Sigmoid colon (tissue), 7 donors: ENCODE data around the gene PROSER2. TPM values are rescaled to one million over a fixed set of nuclear protein-coding genes. Genes with fewer than 3 reads are reported as not detected.

ENCODE experiments used
- polyA plus RNA-seq, 3 donors: library from polyadenylated mRNA; stranded (reverse); fragments of 200-250 nt; gene quantifications; one replicate each; pipeline ENCODE4 v1.2.3, GENCODE V29; 2013
- total RNA-seq, 4 donors: library from RNA; depleted of rRNA; stranded (reverse); fragments of >200 nt; gene quantifications; one replicate each; pipeline ENCODE4 v1.1.0, GENCODE V29; 2016
- donor health status: healthy with polysubstance abuse.
- donor health status: Bipolar disorder and iron deficiency.
- donor health status: healthy.

Gene PROSER2
- total and polyA plus RNA-seq, 7 donors, result 0.60 to 2.8 (median 1.8) TPM

Other genes with a start within 250 kb of the PROSER2 start
- 10 to 100 TPM; 10.3 to 11.4 (median 10.9) TPM for gene USP6NL, start 211.7 kb upstream of the PROSER2 start, total RNA-seq
- gene USP6NL, start 211.7 kb upstream of the PROSER2 start, polyA plus RNA-seq, result 10 to 100 TPM in 2 of 3 donors, 1 to 10 TPM in 1; 9.2 to 10.8 (median 10.7) TPM
- 10 to 100 TPM in 3 of 4 donors, 1 to 10 TPM in 1; 6.4 to 21.8 (median 13.8) TPM for gene ECHDC3, start 81.0 kb upstream of the PROSER2 start, total RNA-seq
- 10 to 100 TPM in 1 of 3 donors, 1 to 10 TPM in 2; 4.8 to 15.1 (median 9.2) TPM for gene ECHDC3, start 81.0 kb upstream of the PROSER2 start, polyA plus RNA-seq
- 10 to 100 TPM; 29.3 to 36.9 (median 29.8) TPM for gene UPF2, start 219.5 kb downstream of the PROSER2 start, total RNA-seq
- gene UPF2, start 219.5 kb downstream of the PROSER2 start, polyA plus RNA-seq, result 10 to 100 TPM; 11.4 to 16.6 (median 16.1) TPM
- 10 to 100 TPM; 14.7 to 37.3 (median 20.7) TPM for gene DHTKD1, start 245.6 kb downstream of the PROSER2 start, total RNA-seq
- gene DHTKD1, start 245.6 kb downstream of the PROSER2 start, polyA plus RNA-seq, result 10 to 100 TPM in 2 of 3 donors, 1 to 10 TPM in 1; 8.4 to 14.8 (median 12.5) TPM